GM13976 (cell line): ENCODE measurements around the gene PIP4K2A.

Experiments used
- DNase-seq: peaks from one replicate; pipeline ENCODE4 v3.0.0; 2012; ENCODE audit warnings: low spot score
- CTCF ChIP-seq: IDR thresholded peaks from 2 replicates; pipeline ENCODE4 v1.5.1; 2012; ENCODE audit warnings: borderline replicate concordance, mild to moderate bottlenecking; ENCODE audit not compliant: insufficient read depth; ENCODE audit errors: extremely low read depth, missing control alignments, control extremely low read depth
- in situ Hi-C: fragments of 300-500 bp; cut with MboI; formaldehyde crosslinking; loops from one replicate; pipeline ENCODE4 v1.12.0; 2022; ENCODE audit warnings: low sequenced_read_pairs, mixed read lengths, inconsistent platforms; ENCODE audit not compliant: unreplicated experiment

Gene PIP4K2A

GRCh38 chr10:22690614-22691431 lies 23.6 kb downstream of the PIP4K2A start:
- no peak for TF ChIP-seq CTCF
- no peak for DNase-seq
- in situ Hi-C loops = no loop called here

GRCh38 chr10:22690158-22690557 lies 24.2 kb downstream of the PIP4K2A start:
- TF ChIP-seq CTCF = no peak
- in situ Hi-C loops = no loop called here

GRCh38 chr10:22686347-22686746 lies 28.0 kb downstream of the PIP4K2A start:
- no peak for TF ChIP-seq CTCF
- DNase-seq = no peak
- in situ Hi-C loops = no loop called here

More at GRCh38 chr10:22690158-22690557, 24.2 kb downstream of the PIP4K2A start:
- no peak for DNase-seq

GRCh38 chr10:22685926-22686325 lies 28.5 kb downstream of the PIP4K2A start:
- no peak for DNase-seq
- no peak for TF ChIP-seq CTCF
- in situ Hi-C loops = no loop called here

- in situ Hi-C loops = no loop called here
- no peak for TF ChIP-seq CTCF
- no peak for DNase-seq
Measured at GRCh38 chr10:22684699-22685098, 29.7 kb downstream of the PIP4K2A start.

- no peak for DNase-seq
- no peak for TF ChIP-seq CTCF
- in situ Hi-C loops = no loop called here
Measured at GRCh38 chr10:22683140-22683389, 31.3 kb downstream of the PIP4K2A start.
